Measurements from ENCODE around the gene GTPBP8. TPM values are rescaled to one million over a fixed set of nuclear protein-coding genes. Genes with fewer than 3 reads are reported as not detected.
"Not testable (repeated sequence)": the region's sequence is repeated elsewhere in the genome, so short reads cannot be mapped to it uniquely, and the experiment has no call there.

GTPBP8 gene
- total RNA-seq, 1 experiment from 2014 or later = 19.5 TPM

- Mint-ChIP-seq H3K27ac (ENCODE audit: unreplicated experiment) (no peak overlapping the region), H3K4me3 (ENCODE audit: unreplicated experiment) (no peak overlapping the region), H3K36me3 (ENCODE audit: insufficient read depth, unreplicated experiment) (no peaks in the 10 kb centered on the region), H3K4me1 (ENCODE audit: low read depth, unreplicated experiment) (no peaks in the 10 kb centered on the region), H3K27me3 (ENCODE audit: insufficient read depth, unreplicated experiment) (peaks cover 3% of the 10 kb centered on the region), H3K9me3 (ENCODE audit: unreplicated experiment) (no peaks in the 10 kb centered on the region)
- Histone ChIP-seq H3K27me3 (replicated peaks; ENCODE audit: control insufficient read depth, insufficient read depth, low read length) (no peaks in the 10 kb centered on the region), H3K9me3 (no peaks in the 10 kb centered on the region), H3K4me3 (ENCODE audit: low read depth, low read length) (no peak overlapping the region), H3K36me3 (ENCODE audit: control insufficient read depth, insufficient read depth, low read length) (no peaks in the 10 kb centered on the region), H3K4me1 (no peaks in the 10 kb centered on the region)
- TF ChIP-seq CTCF (IDR thresholded peaks at IDR 0.05; ENCODE audit: insufficient read depth in 1 of 2, low read depth in 1 of 2, low read length in 1 of 2, severe bottlenecking in 1 of 2, unreplicated experiment in 1 of 2) = no peak
- ChIA-PET POLR2A (no interaction called here), CTCF (no interaction called here)
- intact Hi-C loops (cut with micrococcal nuclease; ENCODE audit: unreplicated experiment) = no loop called here
- no peak for DNase-seq
- BruUV-seq (replicated peaks) = no TSS peak
These were observed 49.4 kb downstream of the GTPBP8 start for GRCh38 chr3:113040231-113040630.

- POLR2A ChIA-PET = no interaction called here
- no peaks in the 10 kb centered on the region for H3K9me3 Mint-ChIP-seq (ENCODE audit: unreplicated experiment)
- CTCF ChIA-PET = interaction anchor here (0.6 kb wide), 2 partner anchors 53 to 857 kb away, joined by 3 read pairs; partner anchors contain the start of gene GTPBP8
These were observed 52.9 kb downstream of the GTPBP8 start for GRCh38 chr3:113043686-113044085.

GRCh38 chr3:113046186-113046965 is 55.6 kb downstream of the GTPBP8 start:
- H3K4me1 ChIP-seq; BruUV-seq (replicated peaks); H3K9me3 Mint-ChIP-seq (ENCODE audit: unreplicated experiment); H3K36me3 Mint-ChIP-seq (ENCODE audit: insufficient read depth, unreplicated experiment); H3K4me3 ChIP-seq (ENCODE audit: low read depth, low read length); H3K27me3 ChIP-seq (replicated peaks; ENCODE audit: control insufficient read depth, insufficient read depth, low read length); CTCF ChIA-PET; H3K36me3 ChIP-seq (ENCODE audit: control insufficient read depth, insufficient read depth, low read length); intact Hi-C loops (cut with micrococcal nuclease; ENCODE audit: unreplicated experiment); POLR2A ChIA-PET; H3K27me3 Mint-ChIP-seq (ENCODE audit: insufficient read depth, unreplicated experiment); DNase-seq; H3K9me3 ChIP-seq; H3K4me1 Mint-ChIP-seq (ENCODE audit: low read depth, unreplicated experiment); H3K4me3 Mint-ChIP-seq (ENCODE audit: unreplicated experiment); H3K27ac Mint-ChIP-seq (ENCODE audit: unreplicated experiment): not testable (repeated sequence)

More at GRCh38 chr3:113043686-113044085, 52.9 kb downstream of the GTPBP8 start:
- H3K36me3 ChIP-seq (ENCODE audit: control insufficient read depth, insufficient read depth, low read length) = no peaks in the 10 kb centered on the region
- DNase-seq = no peak
- intact Hi-C loops (cut with micrococcal nuclease; ENCODE audit: unreplicated experiment) = no loop called here
- H3K36me3 Mint-ChIP-seq (ENCODE audit: insufficient read depth, unreplicated experiment) = no peaks in the 10 kb centered on the region
- no peak overlapping the region for H3K27ac Mint-ChIP-seq (ENCODE audit: unreplicated experiment)
- H3K27me3 Mint-ChIP-seq (ENCODE audit: insufficient read depth, unreplicated experiment) = peaks cover 3% of the 10 kb centered on the region
- no TSS peak for BruUV-seq (replicated peaks)
- no peak overlapping the region for H3K4me3 Mint-ChIP-seq (ENCODE audit: unreplicated experiment)
- no peak for TF ChIP-seq CTCF (IDR thresholded peaks at IDR 0.05; ENCODE audit: insufficient read depth in 1 of 2, low read depth in 1 of 2, low read length in 1 of 2, severe bottlenecking in 1 of 2, unreplicated experiment in 1 of 2)
- no peaks in the 10 kb centered on the region for H3K9me3 ChIP-seq
- no peaks in the 10 kb centered on the region for H3K4me1 Mint-ChIP-seq (ENCODE audit: low read depth, unreplicated experiment)
- no peaks in the 10 kb centered on the region for H3K27me3 ChIP-seq (replicated peaks; ENCODE audit: control insufficient read depth, insufficient read depth, low read length)
- H3K4me3 ChIP-seq (ENCODE audit: low read depth, low read length) = no peak overlapping the region
- no peaks in the 10 kb centered on the region for H3K4me1 ChIP-seq

All from Caco-2 (cell line).